ENCODE results near the gene MAPK10. TPM values are rescaled to one million over a fixed set of nuclear protein-coding genes. Genes with fewer than 3 reads are reported as not detected.

The MAPK10 gene
- total RNA-seq, 1 experiment from 2014 or later = 0.79 TPM

- TF ChIP-seq, protein P1, sequence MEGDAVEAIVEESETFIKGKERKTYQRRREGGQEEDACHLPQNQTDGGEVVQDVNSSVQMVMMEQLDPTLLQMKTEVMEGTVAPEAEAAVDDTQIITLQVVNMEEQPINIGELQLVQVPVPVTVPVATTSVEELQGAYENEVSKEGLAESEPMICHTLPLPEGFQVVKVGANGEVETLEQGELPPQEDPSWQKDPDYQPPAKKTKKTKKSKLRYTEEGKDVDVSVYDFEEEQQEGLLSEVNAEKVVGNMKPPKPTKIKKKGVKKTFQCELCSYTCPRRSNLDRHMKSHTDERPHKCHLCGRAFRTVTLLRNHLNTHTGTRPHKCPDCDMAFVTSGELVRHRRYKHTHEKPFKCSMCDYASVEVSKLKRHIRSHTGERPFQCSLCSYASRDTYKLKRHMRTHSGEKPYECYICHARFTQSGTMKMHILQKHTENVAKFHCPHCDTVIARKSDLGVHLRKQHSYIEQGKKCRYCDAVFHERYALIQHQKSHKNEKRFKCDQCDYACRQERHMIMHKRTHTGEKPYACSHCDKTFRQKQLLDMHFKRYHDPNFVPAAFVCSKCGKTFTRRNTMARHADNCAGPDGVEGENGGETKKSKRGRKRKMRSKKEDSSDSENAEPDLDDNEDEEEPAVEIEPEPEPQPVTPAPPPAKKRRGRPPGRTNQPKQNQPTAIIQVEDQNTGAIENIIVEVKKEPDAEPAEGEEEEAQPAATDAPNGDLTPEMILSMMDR (IDR thresholded peaks at IDR 0.05; ENCODE audit: insufficient read depth in 1 of 2, low read depth in 1 of 2, low read length in 1 of 2, severe bottlenecking in 1 of 2, unreplicated experiment in 1 of 2) = no peak
- CTCF ChIA-PET = no interaction called here
- H3K27me3 ChIP-seq (replicated peaks; ENCODE audit: control insufficient read depth, insufficient read depth, low read length) = no peaks in the 10 kb centered on the region
- no TSS peak for BruUV-seq (replicated peaks)
- Mint-ChIP-seq H3K4me3 (ENCODE audit: unreplicated experiment) (no peak overlapping the region), H3K36me3 (ENCODE audit: insufficient read depth, unreplicated experiment) (peaks cover 10% of the 10 kb centered on the region), H3K4me1 (ENCODE audit: low read depth, unreplicated experiment) (peaks cover 11% of the 10 kb centered on the region), H3K27ac (ENCODE audit: unreplicated experiment) (no peak overlapping the region), H3K27me3 (ENCODE audit: insufficient read depth, unreplicated experiment) (no peaks in the 10 kb centered on the region), H3K9me3 (ENCODE audit: unreplicated experiment) (no peaks in the 10 kb centered on the region)
- peaks cover 12% of the 10 kb centered on the region for H3K4me1 ChIP-seq
- no peak overlapping the region for H3K4me3 ChIP-seq (ENCODE audit: low read depth, low read length)
- H3K36me3 ChIP-seq (ENCODE audit: control insufficient read depth, insufficient read depth, low read length) = no peaks in the 10 kb centered on the region
- POLR2A ChIA-PET = no interaction called here
- intact Hi-C loops (cut with micrococcal nuclease; ENCODE audit: unreplicated experiment) = no loop called here
- DNase-seq = no peak
- H3K9me3 ChIP-seq = peaks cover 22% of the 10 kb centered on the region
Observed at GRCh38 chr4:86302830-86303229, 57.0 kb downstream of the MAPK10 start.

- Mint-ChIP-seq H3K9me3 (ENCODE audit: unreplicated experiment) (no peaks in the 10 kb centered on the region), H3K27ac (ENCODE audit: unreplicated experiment) (no peak overlapping the region), H3K4me3 (ENCODE audit: unreplicated experiment) (no peak overlapping the region), H3K4me1 (ENCODE audit: low read depth, unreplicated experiment) (peaks cover 11% of the 10 kb centered on the region), H3K36me3 (ENCODE audit: insufficient read depth, unreplicated experiment) (peaks cover 10% of the 10 kb centered on the region), H3K27me3 (ENCODE audit: insufficient read depth, unreplicated experiment) (no peaks in the 10 kb centered on the region)
- H3K4me1 ChIP-seq = peaks cover 12% of the 10 kb centered on the region
- TF ChIP-seq, protein P1 (IDR thresholded peaks at IDR 0.05; ENCODE audit: insufficient read depth in 1 of 2, low read depth in 1 of 2, low read length in 1 of 2, severe bottlenecking in 1 of 2, unreplicated experiment in 1 of 2) = no peak
- peak in 1 of 2 experiments; percentile 13 for DNase-seq
- H3K9me3 ChIP-seq = peaks cover 22% of the 10 kb centered on the region
- BruUV-seq (replicated peaks) = no TSS peak
- intact Hi-C loops (cut with micrococcal nuclease; ENCODE audit: unreplicated experiment) = no loop called here
- H3K27me3 ChIP-seq (replicated peaks; ENCODE audit: control insufficient read depth, insufficient read depth, low read length) = no peaks in the 10 kb centered on the region
- ChIA-PET CTCF (no interaction called here), POLR2A (no interaction called here)
- H3K4me3 ChIP-seq (ENCODE audit: low read depth, low read length) = no peak overlapping the region
- no peaks in the 10 kb centered on the region for H3K36me3 ChIP-seq (ENCODE audit: control insufficient read depth, insufficient read depth, low read length)
Observed at GRCh38 chr4:86302251-86302650, 57.6 kb downstream of the MAPK10 start.

DNA sequence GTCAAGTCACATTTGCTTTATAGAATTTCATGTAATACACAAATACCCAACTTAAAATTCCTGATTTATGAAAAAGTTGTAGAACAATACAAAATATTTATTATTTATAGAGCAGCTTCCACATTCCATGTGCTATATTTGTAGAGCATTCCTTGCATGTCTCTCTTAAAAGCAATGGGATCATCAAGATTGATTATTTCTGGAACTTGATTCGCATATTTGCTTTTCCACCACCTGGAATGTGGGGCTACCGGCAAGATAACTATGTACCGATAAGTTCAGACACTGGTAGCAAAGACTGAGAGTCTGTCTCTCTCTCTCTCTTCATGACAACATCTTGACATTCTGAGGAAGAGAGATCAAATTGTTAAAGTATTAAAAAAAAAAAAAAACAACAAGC lies 59.3 kb downstream of the MAPK10 start:
- H3K4me3 Mint-ChIP-seq (ENCODE audit: unreplicated experiment) = peak overlapping the region; percentile 5
- CTCF ChIA-PET = no interaction called here
- H3K4me1 ChIP-seq = peaks cover 12% of the 10 kb centered on the region

More for the DNA sequence above, 59.3 kb downstream of the MAPK10 start:
- TF ChIP-seq, protein P1 (IDR thresholded peaks at IDR 0.05; ENCODE audit: insufficient read depth in 1 of 2, low read depth in 1 of 2, low read length in 1 of 2, severe bottlenecking in 1 of 2, unreplicated experiment in 1 of 2) = no peak
- peak; percentile 66 to 70 for DNase-seq
- Histone ChIP-seq H3K4me3 (ENCODE audit: low read depth, low read length) (no peak overlapping the region), H3K27me3 (replicated peaks; ENCODE audit: control insufficient read depth, insufficient read depth, low read length) (no peaks in the 10 kb centered on the region), H3K9me3 (peaks cover 22% of the 10 kb centered on the region), H3K36me3 (ENCODE audit: control insufficient read depth, insufficient read depth, low read length) (no peaks in the 10 kb centered on the region)
- no TSS peak for BruUV-seq (replicated peaks)
- peaks cover 11% of the 10 kb centered on the region for H3K4me1 Mint-ChIP-seq (ENCODE audit: low read depth, unreplicated experiment)
- intact Hi-C loops (cut with micrococcal nuclease; ENCODE audit: unreplicated experiment) = no loop called here
- no peaks in the 10 kb centered on the region for H3K9me3 Mint-ChIP-seq (ENCODE audit: unreplicated experiment)
- H3K27ac Mint-ChIP-seq (ENCODE audit: unreplicated experiment) = peak overlapping the region; percentile 76
- H3K36me3 Mint-ChIP-seq (ENCODE audit: insufficient read depth, unreplicated experiment) = peaks cover 10% of the 10 kb centered on the region
- no peaks in the 10 kb centered on the region for H3K27me3 Mint-ChIP-seq (ENCODE audit: insufficient read depth, unreplicated experiment)
- POLR2A ChIA-PET = no interaction called here
